ENCODE measurements around the gene CTDNEP1.

DNA sequence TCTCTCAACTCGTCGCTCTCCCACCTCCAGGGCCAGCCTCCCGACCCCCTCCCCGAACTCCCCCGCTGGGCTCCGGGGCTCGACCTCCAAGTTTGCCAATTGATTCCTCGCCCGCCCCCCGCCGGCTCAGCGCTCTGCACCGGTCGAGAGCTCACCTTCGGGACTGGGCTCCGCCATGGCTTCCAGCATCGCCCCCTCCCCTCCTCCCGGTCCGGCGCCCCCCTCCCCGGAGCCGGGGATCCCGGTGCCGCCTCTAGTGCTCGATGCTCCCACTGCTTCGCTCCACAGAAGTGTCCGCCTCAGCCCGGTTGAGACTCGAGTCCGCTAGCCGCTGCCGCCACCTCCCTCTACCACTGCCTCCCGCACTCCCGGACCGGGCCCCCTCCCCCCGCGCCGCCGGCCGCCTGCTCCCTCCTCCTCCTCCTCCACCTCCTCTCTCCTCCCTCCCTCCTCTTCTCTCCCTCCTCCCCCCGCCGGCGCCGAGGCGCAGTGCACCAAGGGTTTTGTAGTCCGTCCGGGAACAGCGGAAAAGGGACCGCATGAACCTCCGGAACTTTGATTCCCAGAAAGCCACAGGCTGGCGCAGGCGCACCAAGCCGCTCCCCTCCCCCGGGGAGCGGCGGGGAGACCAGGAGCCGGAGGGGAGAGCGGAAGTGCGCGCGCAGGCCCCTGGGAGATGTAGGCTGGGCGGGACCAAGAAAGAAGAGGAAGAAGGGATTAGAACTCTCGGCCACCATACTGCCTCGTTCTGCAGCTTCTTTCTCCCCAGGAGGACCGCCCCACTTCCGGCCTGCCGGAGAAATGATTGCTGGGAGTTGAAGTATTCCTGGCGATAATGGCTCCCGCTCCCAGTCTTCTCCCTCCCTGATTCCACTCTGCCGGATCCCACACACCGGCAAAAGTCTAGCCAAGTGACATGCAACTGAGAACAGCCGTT is 12.2 kb downstream of the CTDNEP1 start, which contains the start of gene PHF23:
- peak; percentile 8 to 83 for TF ChIP-seq POLR2A (IDR thresholded peaks at IDR 0.05)
- peak in 1 of 3 experiments; percentile 41 for TF ChIP-seq CTCF (IDR thresholded peaks at IDR 0.05)

Data from vagina (tissue), 2 donors.